IMR-90 (cell line): ENCODE results near the gene JAK1. TPM values are rescaled to one million over a fixed set of nuclear protein-coding genes. Genes with fewer than 3 reads are reported as not detected.

Experiments
- ATAC-seq: fragments of 200-7000 bp; cut with Tn5 transposase; 2 replicates; pipeline ENCODE4 v1.9.1; 2020; ENCODE audit warnings: low read depth, mild to moderate bottlenecking, moderate library complexity
- BruUV-seq: library from RNA; stranded (reverse); fragments of 400-500 nt; replicated peaks from 2 replicates; lab custom pipeline; 2021; lab: Mats Ljungman, UMichigan
- CTCF ChIA-PET: fragments of 300-600 bp; formaldehyde crosslinking; extraction: SDS; loops from one replicate; lab custom pipeline; 2021; ENCODE audit warnings: antibody characterized with exemption; lab: Yijun Ruan, JAX
- POLR2A ChIA-PET: fragments of 300-600 bp; sonication (Branson Sonifier 250); formaldehyde crosslinking; loops from one replicate; lab custom pipeline; 2022; ENCODE audit warnings: antibody characterized with exemption; ENCODE audit not compliant: unreplicated experiment; lab: Charles Lee
- DNase-seq: peaks from one replicate; pipeline ENCODE4 v3.0.0; 2013
- H2AFZ ChIP-seq: replicated peaks from 2 replicates; pipeline ENCODE3; 2013; ENCODE audit warnings: low read length, mild to moderate bottlenecking; ENCODE audit not compliant: poor library complexity
- H2AK5ac ChIP-seq: 2 replicates; pipeline ENCODE4 v1.6.1; 2013; ENCODE audit warnings: low read depth, low read length, inconsistent platforms
- H2AK9ac ChIP-seq: replicated peaks from 2 replicates; pipeline ENCODE3; 2013; ENCODE audit warnings: mild to moderate bottlenecking, low read depth, low read length, moderate library complexity; ENCODE audit not compliant: poor library complexity
- H2BK120ac ChIP-seq: 2 replicates; pipeline ENCODE4 v1.6.1; 2013; ENCODE audit warnings: low read depth, low read length, inconsistent platforms
- H2BK15ac ChIP-seq: 3 replicates; pipeline ENCODE4 v1.6.1; 2013; ENCODE audit warnings: low read depth, low read length, inconsistent platforms
- H2BK20ac ChIP-seq: 2 replicates; pipeline ENCODE4 v1.6.1; 2013; ENCODE audit warnings: low read depth, mild to moderate bottlenecking, inconsistent platforms, low read length, moderate library complexity
- H2BK5ac ChIP-seq: 2 replicates; pipeline ENCODE4 v1.6.1; 2013; ENCODE audit warnings: mild to moderate bottlenecking, low read depth, low read length, inconsistent platforms; ENCODE audit not compliant: poor library complexity, severe bottlenecking
- H3K14ac ChIP-seq: replicated peaks from 2 replicates; pipeline ENCODE4 v1.6.1; 2013; ENCODE audit warnings: low read depth, low read length, inconsistent platforms
- H3K18ac ChIP-seq: 2 replicates; pipeline ENCODE4 v1.6.1; 2013; ENCODE audit warnings: low read depth, low read length, control low read depth
- H3K23ac ChIP-seq: 2 replicates; pipeline ENCODE4 v1.6.1; 2013; ENCODE audit warnings: low read depth, low read length, inconsistent platforms
- H3K27ac ChIP-seq: 2 replicates; pipeline ENCODE4 v1.5.1; 2013; ENCODE audit warnings: mild to moderate bottlenecking, control low read depth, low read length; ENCODE audit not compliant: insufficient read depth
- H3K27me3 ChIP-seq: 2 replicates; pipeline ENCODE4 v1.6.1; 2013; ENCODE audit warnings: low read length; ENCODE audit not compliant: control insufficient read depth, insufficient read depth
- H3K36me3 ChIP-seq: 2 replicates; pipeline ENCODE4 v1.6.1; 2013; ENCODE audit warnings: low read length, mixed read lengths; ENCODE audit not compliant: control insufficient read depth, insufficient read depth
- H3K4ac ChIP-seq: 2 replicates; pipeline ENCODE4 v1.6.1; 2013; ENCODE audit warnings: low read depth, low read length, inconsistent platforms
- H3K4me1 ChIP-seq: 2 replicates; pipeline ENCODE4 v1.6.1; 2013; ENCODE audit warnings: low read length, mixed read lengths; ENCODE audit not compliant: control insufficient read depth, insufficient read depth
- H3K4me2 ChIP-seq: 2 replicates; pipeline ENCODE4 v1.6.1; 2013; ENCODE audit warnings: low read depth, mild to moderate bottlenecking, control low read depth, low read length, moderate library complexity
- H3K4me3 ChIP-seq: 2 replicates; pipeline ENCODE4 v1.5.1; 2013; ENCODE audit warnings: low read depth, mild to moderate bottlenecking, control low read depth, low read length, moderate library complexity; ENCODE audit not compliant: insufficient read depth
- H3K56ac ChIP-seq: 2 replicates; pipeline ENCODE4 v1.6.1; 2013; ENCODE audit warnings: low read length, inconsistent platforms; ENCODE audit not compliant: insufficient read depth; ENCODE audit errors: extremely low read depth
- H3K79me1 ChIP-seq, 2 experiments: 2 replicates each; pipeline ENCODE4 v1.6.1; 2013; ENCODE audit warnings: low read length in 2 of 2, inconsistent platforms in 1 of 2, low read depth in 1 of 2
- H3K9ac ChIP-seq: 2 replicates; pipeline ENCODE4 v1.6.1; 2013; ENCODE audit warnings: low read depth, low read length, control low read depth
- H3K9me1 ChIP-seq: 2 replicates; pipeline ENCODE4 v1.6.1; 2013; ENCODE audit warnings: low read length, inconsistent platforms; ENCODE audit not compliant: insufficient read depth
- H3K9me3 ChIP-seq: 2 replicates; pipeline ENCODE4 v1.6.1; 2013; ENCODE audit warnings: low read length; ENCODE audit not compliant: control insufficient read depth, insufficient read depth
- H4K20me1 ChIP-seq: 2 replicates; pipeline ENCODE4 v1.6.1; 2013; ENCODE audit warnings: low read length, inconsistent platforms; ENCODE audit not compliant: insufficient read depth
- H4K5ac ChIP-seq: 2 replicates; pipeline ENCODE4 v1.6.1; 2013; ENCODE audit warnings: mild to moderate bottlenecking, low read depth, low read length, control low read depth
- H4K8ac ChIP-seq, 2 experiments: 2 replicates each; pipeline ENCODE4 v1.6.1; 2013; ENCODE audit warnings: low read depth in 2 of 2, low read length in 2 of 2, control low read depth in 1 of 2, inconsistent platforms in 1 of 2
- H4K91ac ChIP-seq: 2 replicates; pipeline ENCODE4 v1.6.1; 2013; ENCODE audit warnings: low read depth, low read length, inconsistent platforms; ENCODE audit not compliant: insufficient read depth
- ELK1 ChIP-seq: fragments of 150-350 bp; IDR thresholded peaks from 2 replicates; pipeline ENCODE4 v1.6.1; 2016; ENCODE audit warnings: low read depth, mild to moderate bottlenecking, low read length, moderate library complexity, borderline replicate concordance
- NFE2L2 ChIP-seq: fragments of 150-350 bp; IDR thresholded peaks from 2 replicates; pipeline ENCODE4 v1.6.1; 2016; ENCODE audit warnings: low read depth, mild to moderate bottlenecking, low read length
- SMC3 ChIP-seq: fragments of 150-350 bp; IDR thresholded peaks from 2 replicates; pipeline ENCODE4 v1.6.1; 2016; ENCODE audit warnings: low read depth, mild to moderate bottlenecking, antibody characterized with exemption, low read length, moderate library complexity
- WGBS, 2 experiments: methylation state at CpG; one replicate each; pipeline versions ENCODE4 v1.1.5 to v1.1.7; 2013; ENCODE audit warnings: missing lambda C conversion rate in 2 of 2; ENCODE audit not compliant: insufficient read length in 1 of 2; ENCODE audit errors: extremely low coverage in 2 of 2; 5-methylcytosine and 5-hydroxymethylcytosine counted together
- dilution Hi-C: fragments of 300-500 bp; cut with HindIII; formaldehyde crosslinking; loops from one replicate; pipeline ENCODE4 v1.14.3; 2018; ENCODE audit warnings: low sequenced_read_pairs; ENCODE audit not compliant: unreplicated experiment
- in situ Hi-C: fragments of 300-500 bp; cut with MboI; formaldehyde crosslinking; loops from 3 replicates; pipeline ENCODE4 v1.14.3; 2019; ENCODE audit warnings: low sequenced_read_pairs, inconsistent platforms, mixed read lengths
- intact Hi-C: fragments of 100-400 bp; cut with micrococcal nuclease; formaldehyde crosslinking; loops from 2 replicates; pipeline ENCODE4 v1.10.0; 2022
- polyA plus RNA-seq, 3 experiments: library from polyadenylated mRNA; depleted of rRNA; stranded (reverse); fragments of >200 nt; gene quantifications; 2 replicates each; pipeline ENCODE4 v1.2.3, GENCODE V29; 2012; ENCODE audit warnings: low replicate concordance in 1 of 3
- total RNA-seq: library from RNA; depleted of rRNA; stranded (reverse); fragments of >200 nt; gene quantifications from 2 replicates; pipeline ENCODE4 v1.2.3, GENCODE V29; 2012

Gene JAK1
- total and polyA plus RNA-seq, 2 of the 4 experiments (the other 2 are of a cell fraction), result 76.9 to 103 TPM

DNA sequence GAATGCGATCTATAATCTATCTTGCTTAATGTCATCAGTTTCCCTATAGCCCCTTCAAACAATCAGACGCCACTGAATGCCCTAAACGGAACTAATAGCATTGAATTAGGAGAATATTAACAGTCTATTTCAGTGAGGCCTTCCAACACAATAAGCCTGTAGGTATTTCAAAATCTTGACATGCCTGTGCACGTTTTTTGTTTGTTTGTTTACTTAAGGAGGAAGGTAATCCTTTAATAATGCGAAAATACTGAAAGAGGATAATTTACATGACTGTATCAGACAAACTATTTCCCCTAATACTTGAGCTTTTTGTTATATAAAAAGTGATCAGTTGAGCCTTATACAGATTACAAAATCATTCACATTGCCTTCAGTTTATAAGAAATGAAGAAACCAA is 29.0 kb upstream of the JAK1 start:
- no peak overlapping the region for H2BK5ac ChIP-seq
- H3K9me1 ChIP-seq, result no peaks in the 10 kb centered on the region
- no peak overlapping the region for H3K4me2 ChIP-seq
- H3K23ac ChIP-seq, result no peak overlapping the region
- in situ Hi-C loops (loop anchor here (25.0 kb wide), 1 partner anchor 733 kb away; no protein-coding TSS in a partner anchor), intact Hi-C loops (no loop called here), dilution Hi-C loops (no loop called here)
- no peak overlapping the region for H4K91ac ChIP-seq
- POLR2A ChIA-PET, result no interaction called here
- no peak overlapping the region for H2AFZ ChIP-seq
- ATAC-seq, result no peak
- no peak overlapping the region for H3K9ac ChIP-seq
- H3K27me3 ChIP-seq, result no peaks in the 10 kb centered on the region
- no peaks in the 10 kb centered on the region for H3K9me3 ChIP-seq
- H3K4me3 ChIP-seq, result no peak overlapping the region
- H3K4me1 ChIP-seq, result no peaks in the 10 kb centered on the region
- no TSS peak for BruUV-seq
- TF ChIP-seq NFE2L2, result no peak
- no peak for TF ChIP-seq SMC3
- TF ChIP-seq ELK1, result no peak
- no peak overlapping the region for H3K18ac ChIP-seq
- no CpG with 5 or more reads among the region's 5 CpGs for WGBS, 2 experiments
- no peaks in the 10 kb centered on the region for H3K79me1 ChIP-seq
- no peak overlapping the region for H2BK120ac ChIP-seq
- no peak overlapping the region for H4K5ac ChIP-seq
- CTCF ChIA-PET, result no interaction called here
- H3K27ac ChIP-seq, result no peak overlapping the region
- H2AK5ac ChIP-seq, result no peak overlapping the region
- no peaks in the 10 kb centered on the region for H3K36me3 ChIP-seq
- no peak overlapping the region for H2AK9ac ChIP-seq
- H3K14ac ChIP-seq, result no peak overlapping the region
- no peak overlapping the region for H2BK15ac ChIP-seq
- H2BK20ac ChIP-seq, result no peak overlapping the region
- no peak overlapping the region for H3K4ac ChIP-seq
- no peaks in the 10 kb centered on the region for H4K20me1 ChIP-seq
- H3K56ac ChIP-seq, result no peak overlapping the region
- no peak for DNase-seq
- no peak overlapping the region for H4K8ac ChIP-seq
